H9 (cell line): ENCODE measurements around the gene KIRREL3. TPM values are rescaled to one million over a fixed set of nuclear protein-coding genes. Genes with fewer than 3 reads are reported as not detected.

Experiments
- DNase-seq: peaks from one replicate; pipeline ENCODE4 v3.0.0-alpha.2; 2017
- H2AFZ ChIP-seq: one replicate; pipeline ENCODE4 v1.6.1; 2013; ENCODE audit warnings: mild to moderate bottlenecking, low read length, control low read depth, moderate library complexity
- H2AK5ac ChIP-seq: 2 replicates; pipeline ENCODE4 v1.6.1; 2013; ENCODE audit warnings: low read length, control low read depth, mixed read lengths; ENCODE audit not compliant: insufficient read length
- H2BK120ac ChIP-seq: one replicate; pipeline ENCODE4 v1.6.1; 2013; ENCODE audit warnings: low read depth, mild to moderate bottlenecking, low read length, control low read depth, inconsistent platforms; ENCODE audit not compliant: poor library complexity, severe bottlenecking
- H2BK12ac ChIP-seq: 2 replicates; pipeline ENCODE4 v1.6.1; 2013; ENCODE audit warnings: low read length, control low read depth, mixed read lengths, low read depth; ENCODE audit not compliant: insufficient read length
- H2BK15ac ChIP-seq: 2 replicates; pipeline ENCODE4 v1.6.1; 2013; ENCODE audit warnings: low read depth, low read length, control low read depth
- H2BK20ac ChIP-seq: one replicate; pipeline ENCODE4 v1.6.1; 2013; ENCODE audit warnings: low read depth, mild to moderate bottlenecking, low read length, control low read depth, inconsistent platforms; ENCODE audit not compliant: poor library complexity, severe bottlenecking
- H2BK5ac ChIP-seq: 2 replicates; pipeline ENCODE4 v1.6.1; 2013; ENCODE audit warnings: low read length, control low read depth, mixed read lengths; ENCODE audit not compliant: insufficient read length
- H3K14ac ChIP-seq: 2 replicates; pipeline ENCODE4 v1.6.1; 2013; ENCODE audit warnings: low read length, control low read depth; ENCODE audit not compliant: insufficient read depth
- H3K18ac ChIP-seq: 2 replicates; pipeline ENCODE4 v1.6.1; 2013; ENCODE audit warnings: low read depth, mild to moderate bottlenecking, mixed read lengths, low read length, control low read depth; ENCODE audit not compliant: insufficient read length
- H3K23ac ChIP-seq: 2 replicates; pipeline ENCODE4 v1.6.1; 2013; ENCODE audit warnings: low read length, control low read depth, mixed read lengths, low read depth; ENCODE audit not compliant: insufficient read length
- H3K23me2 ChIP-seq: 2 replicates; pipeline ENCODE4 v1.6.1; 2013; ENCODE audit warnings: low read depth, mild to moderate bottlenecking, mixed read lengths, low read length, control low read depth; ENCODE audit not compliant: insufficient read length, poor library complexity, severe bottlenecking
- H3K27ac ChIP-seq: 2 replicates; pipeline ENCODE4 v1.5.1; 2013; ENCODE audit warnings: low read length, control low read depth, mixed read lengths, low read depth; ENCODE audit not compliant: insufficient read length
- H3K27me3 ChIP-seq: 2 replicates; pipeline ENCODE4 v1.6.1; 2013; ENCODE audit warnings: low read length, control low read depth, inconsistent platforms; ENCODE audit not compliant: insufficient read depth
- H3K4ac ChIP-seq: 2 replicates; pipeline ENCODE4 v1.6.1; 2013; ENCODE audit warnings: low read depth, mild to moderate bottlenecking, control low read depth, inconsistent platforms, low read length, moderate library complexity
- H3K4me1 ChIP-seq: 2 replicates; pipeline ENCODE4 v1.6.1; 2013; ENCODE audit warnings: low read length, control low read depth, inconsistent platforms; ENCODE audit not compliant: insufficient read depth
- H3K4me2 ChIP-seq: 2 replicates; pipeline ENCODE4 v1.6.1; 2013; ENCODE audit warnings: low read length, control low read depth, mixed read lengths; ENCODE audit not compliant: insufficient read length, insufficient read depth
- H3K56ac ChIP-seq: 2 replicates; pipeline ENCODE4 v1.6.1; 2013; ENCODE audit warnings: low read depth, mild to moderate bottlenecking, mixed read lengths, low read length, control low read depth; ENCODE audit not compliant: insufficient read length
- H3K79me1 ChIP-seq: 2 replicates; pipeline ENCODE4 v1.6.1; 2013; ENCODE audit warnings: low read depth, mild to moderate bottlenecking, moderate library complexity, low read length, control low read depth, inconsistent platforms; ENCODE audit not compliant: insufficient read depth, poor library complexity, severe bottlenecking
- H3K79me2 ChIP-seq: 2 replicates; pipeline ENCODE4 v1.6.1; 2013; ENCODE audit warnings: low read length, control low read depth, inconsistent platforms; ENCODE audit not compliant: insufficient read depth
- H3K9ac ChIP-seq: 2 replicates; pipeline ENCODE4 v1.6.1; 2013; ENCODE audit warnings: low read length, control low read depth, mixed read lengths; ENCODE audit not compliant: insufficient read length; ENCODE audit errors: extremely low read depth
- H3K9me3 ChIP-seq: one replicate; pipeline ENCODE4 v1.6.1; 2013; ENCODE audit warnings: low read depth, low read length, inconsistent platforms; ENCODE audit not compliant: control insufficient read depth
- H3T11ph ChIP-seq: one replicate; pipeline ENCODE4 v1.6.1; 2013; ENCODE audit warnings: mild to moderate bottlenecking, low read length, control low read depth, inconsistent platforms
- H4K20me1 ChIP-seq: one replicate; pipeline ENCODE4 v1.6.1; 2013; ENCODE audit not compliant: control insufficient read depth, insufficient read length, insufficient read depth
- H4K5ac ChIP-seq: 2 replicates; pipeline ENCODE4 v1.6.1; 2013; ENCODE audit warnings: low read depth, mild to moderate bottlenecking, mixed read lengths, low read length, control low read depth; ENCODE audit not compliant: insufficient read length
- H4K8ac ChIP-seq: replicated peaks from 2 replicates; pipeline ENCODE4 v1.6.1; 2013; ENCODE audit warnings: low read length, control low read depth, mixed read lengths, low read depth; ENCODE audit not compliant: insufficient read length
- H4K91ac ChIP-seq: 2 replicates; pipeline ENCODE4 v1.6.1; 2013; ENCODE audit warnings: low read depth, mild to moderate bottlenecking, moderate library complexity, mixed read lengths, low read length, control low read depth; ENCODE audit not compliant: insufficient read length
- H3K27ac Mint-ChIP-seq, 3 experiments: 2 replicates in 2 of 3; 3 replicates in 1 of 3; pipeline ENCODE4 v1.8.0; 2020 to 2021; ENCODE audit warnings: mixed read lengths in 3 of 3, mild to moderate bottlenecking in 1 of 3, moderate library complexity in 1 of 3
- H3K27me3 Mint-ChIP-seq: 2 replicates; pipeline ENCODE4 v1.8.0; 2021; ENCODE audit warnings: low read depth, mild to moderate bottlenecking, moderate library complexity, mixed read lengths
- H3K36me3 Mint-ChIP-seq, 3 experiments: 2 replicates in 2 of 3; 3 replicates in 1 of 3; pipeline ENCODE4 v1.8.0; 2020 to 2021; ENCODE audit warnings: low read depth in 3 of 3, mixed read lengths in 3 of 3; ENCODE audit not compliant: insufficient read depth in 1 of 3
- H3K4me1 Mint-ChIP-seq, 2 experiments: 2 replicates each; pipeline ENCODE4 v1.8.0; 2020; ENCODE audit warnings: mixed read lengths in 2 of 2
- H3K4me3 Mint-ChIP-seq, 2 experiments: 2 replicates in 1 of 2; 3 replicates in 1 of 2; pipeline ENCODE4 v1.8.0; 2020 to 2021; ENCODE audit warnings: mild to moderate bottlenecking in 2 of 2, mixed read lengths in 2 of 2, moderate library complexity in 1 of 2
- H3K9me3 Mint-ChIP-seq, 2 experiments: 2 replicates in 1 of 2; 3 replicates in 1 of 2; pipeline ENCODE4 v1.8.0; 2020; ENCODE audit warnings: mild to moderate bottlenecking in 2 of 2, mixed read lengths in 2 of 2, moderate library complexity in 1 of 2
- WGBS: extraction: QIAGEN DNeasy Blood & Tissue Kit; methylation state at CpG from one replicate; pipeline ENCODE4 v1.1.7; 2013; ENCODE audit warnings: missing lambda C conversion rate, low lambda C conversion rate, mixed read lengths; ENCODE audit not compliant: insufficient read length; ENCODE audit errors: extremely low coverage; 5-methylcytosine and 5-hydroxymethylcytosine counted together
- total RNA-seq: library from RNA; stranded (reverse); gene quantifications from 2 replicates; pipeline ENCODE4 v1.2.1, GENCODE V29; 2021
- TF ChIP-seq, protein P1 (sequence below): fragments of 200-600 bp; sonication (generic); conservative IDR thresholded peaks from 3 replicates; pipeline ENCODE4 v1.8.0; 2021; ENCODE audit warnings: antibody characterized with exemption, mild to moderate bottlenecking

KIRREL3 gene
- total RNA-seq, 1 experiment from 2014 or later = 0.17 TPM

DNA sequence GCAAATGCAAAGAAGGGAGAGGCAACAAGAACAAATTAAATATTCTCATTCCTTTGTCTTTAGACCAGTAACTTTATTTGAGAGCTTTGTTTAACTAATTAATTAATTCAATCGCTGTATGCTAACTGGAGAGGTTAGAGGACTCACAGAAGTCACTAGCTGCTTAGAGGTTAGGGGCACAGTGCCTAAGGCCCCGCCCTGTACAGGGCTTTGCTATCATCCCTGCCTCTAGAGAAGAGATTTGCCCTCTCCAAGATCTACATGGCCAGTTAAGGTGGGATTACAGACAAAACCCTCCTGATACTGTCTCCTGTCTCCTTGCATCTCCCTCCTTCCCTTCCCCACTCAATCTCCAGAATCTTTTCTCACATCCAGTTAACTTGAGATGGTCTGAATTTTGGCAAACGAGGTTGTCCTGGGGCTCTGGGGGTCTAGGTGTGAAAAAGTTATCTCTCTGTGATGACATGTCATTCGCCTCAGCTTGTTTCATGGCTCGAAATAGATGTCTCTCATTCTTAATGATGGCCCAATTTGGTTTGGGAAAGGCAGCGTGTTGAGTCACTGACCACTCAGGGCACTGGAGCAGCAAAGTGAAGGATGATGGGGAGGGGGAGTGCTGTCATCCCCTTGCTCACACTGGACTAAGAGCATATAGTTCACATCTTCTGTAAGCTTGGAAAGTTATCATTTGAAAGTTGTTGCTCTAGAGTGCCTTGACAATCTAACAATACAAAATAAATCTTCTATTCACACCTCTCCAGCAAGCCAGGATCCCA, 190.9 kb downstream of the KIRREL3 start:
- no peak overlapping the region for H3T11ph ChIP-seq
- H3K79me1 ChIP-seq = no peaks in the 10 kb centered on the region
- no peak overlapping the region for H3K27ac Mint-ChIP-seq
- H3K23ac ChIP-seq = no peak overlapping the region
- H3K23me2 ChIP-seq = no peaks in the 10 kb centered on the region
- no peak overlapping the region for H3K9ac ChIP-seq
- H3K79me2 ChIP-seq = no peaks in the 10 kb centered on the region
- no CpG with 5 or more reads among the region's 6 CpGs for WGBS
- no peaks in the 10 kb centered on the region for H3K9me3 ChIP-seq
- H3K36me3 Mint-ChIP-seq = no peaks in the 10 kb centered on the region; a peak in 1 of 7 replicates
- no peak overlapping the region for H3K4me3 Mint-ChIP-seq
- no peak overlapping the region for H2AFZ ChIP-seq
- H2BK20ac ChIP-seq = no peak overlapping the region
- no peak overlapping the region for H2BK5ac ChIP-seq
- no peak overlapping the region for H2BK12ac ChIP-seq
- H3K4me2 ChIP-seq = no peak overlapping the region
- no peak overlapping the region for H3K56ac ChIP-seq
- peaks cover 0 to 3% of the 10 kb centered on the region in 2 experiments; a peak in 1 of 5 replicates for H3K9me3 Mint-ChIP-seq
- H3K18ac ChIP-seq = no peak overlapping the region
- no peak overlapping the region for H2BK120ac ChIP-seq
- H4K20me1 ChIP-seq = no peaks in the 10 kb centered on the region
- no peak overlapping the region for H4K5ac ChIP-seq
- H3K4me1 Mint-ChIP-seq = peaks cover 7 to 19% of the 10 kb centered on the region in 2 experiments; a peak in 3 of 4 replicates
- TF ChIP-seq, protein P1, sequence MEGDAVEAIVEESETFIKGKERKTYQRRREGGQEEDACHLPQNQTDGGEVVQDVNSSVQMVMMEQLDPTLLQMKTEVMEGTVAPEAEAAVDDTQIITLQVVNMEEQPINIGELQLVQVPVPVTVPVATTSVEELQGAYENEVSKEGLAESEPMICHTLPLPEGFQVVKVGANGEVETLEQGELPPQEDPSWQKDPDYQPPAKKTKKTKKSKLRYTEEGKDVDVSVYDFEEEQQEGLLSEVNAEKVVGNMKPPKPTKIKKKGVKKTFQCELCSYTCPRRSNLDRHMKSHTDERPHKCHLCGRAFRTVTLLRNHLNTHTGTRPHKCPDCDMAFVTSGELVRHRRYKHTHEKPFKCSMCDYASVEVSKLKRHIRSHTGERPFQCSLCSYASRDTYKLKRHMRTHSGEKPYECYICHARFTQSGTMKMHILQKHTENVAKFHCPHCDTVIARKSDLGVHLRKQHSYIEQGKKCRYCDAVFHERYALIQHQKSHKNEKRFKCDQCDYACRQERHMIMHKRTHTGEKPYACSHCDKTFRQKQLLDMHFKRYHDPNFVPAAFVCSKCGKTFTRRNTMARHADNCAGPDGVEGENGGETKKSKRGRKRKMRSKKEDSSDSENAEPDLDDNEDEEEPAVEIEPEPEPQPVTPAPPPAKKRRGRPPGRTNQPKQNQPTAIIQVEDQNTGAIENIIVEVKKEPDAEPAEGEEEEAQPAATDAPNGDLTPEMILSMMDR = no peak
- H2AK5ac ChIP-seq = no peak overlapping the region
- H3K14ac ChIP-seq = no peak overlapping the region
- peaks cover 30% of the 10 kb centered on the region for H3K27me3 Mint-ChIP-seq
- no peak overlapping the region for H3K4ac ChIP-seq
- H4K91ac ChIP-seq = no peak overlapping the region
- no peaks in the 10 kb centered on the region for H3K27me3 ChIP-seq
- H3K4me1 ChIP-seq = no peaks in the 10 kb centered on the region; the same call in 1 of the 2 replicates
- no peak overlapping the region for H4K8ac ChIP-seq
- DNase-seq = no peak
- H3K27ac ChIP-seq = no peak overlapping the region
- H2BK15ac ChIP-seq = no peak overlapping the region
